NK-92 (cell line): ENCODE data around the gene SULT1A2.
"Not testable (repeated sequence)": the region's sequence is repeated elsewhere in the genome, so short reads cannot be mapped to it uniquely, and the experiment has no call there.

ENCODE experiments used
- DNase-seq: peaks from one replicate; lab custom pipeline; 2025; ENCODE audit not compliant: unreplicated experiment; lab: John Stamatoyannopoulos, UW

Gene SULT1A2

DNA sequence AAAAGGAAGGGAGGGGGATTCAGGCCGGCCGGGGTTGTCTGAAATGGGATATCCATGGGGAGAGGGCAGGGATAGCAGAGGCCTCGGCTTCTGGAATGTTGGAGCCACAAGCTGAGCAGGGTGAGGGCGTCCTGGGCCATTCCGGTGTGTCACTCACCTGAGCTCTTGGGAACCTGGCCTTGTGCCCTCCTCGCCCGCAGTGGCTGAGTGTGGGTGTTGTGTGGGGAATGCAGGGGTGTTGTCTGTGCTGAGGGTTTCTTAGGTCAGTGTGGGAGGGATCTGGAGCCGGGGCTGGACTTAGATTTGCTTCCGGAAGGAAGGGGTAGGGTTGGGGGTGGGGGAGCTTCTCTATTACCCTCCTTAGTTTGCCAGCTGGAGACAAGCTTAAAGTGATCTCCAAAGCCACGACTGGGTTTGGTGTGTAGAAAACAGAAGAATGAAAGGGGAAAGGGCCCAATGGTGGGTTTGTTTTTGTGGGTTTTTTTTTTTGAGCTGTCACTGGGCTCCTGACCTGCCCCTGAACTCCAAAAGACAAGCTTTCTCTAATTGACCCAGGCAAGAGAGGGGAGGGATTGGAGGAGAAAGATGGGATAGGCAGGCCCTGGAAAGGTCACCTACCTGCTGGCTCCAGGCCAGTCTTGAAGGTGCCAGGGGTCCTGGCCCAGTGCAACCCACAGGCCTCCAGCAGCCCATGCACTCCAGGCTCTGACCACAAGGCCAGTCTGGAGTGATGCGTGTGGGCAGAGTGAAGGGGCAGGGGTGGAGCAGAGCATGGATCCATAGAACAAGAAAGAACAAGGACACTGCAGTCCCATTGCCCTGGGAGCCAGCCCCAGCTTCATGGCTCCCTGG, at the start of gene SULT1A2:
Gene SULT1A2 (minus strand): TSS at position 211 of the 852 bp plus-strand sequence. CDS start 1,120 bp downstream, outside the sequence.
- no peak for DNase-seq

DNA sequence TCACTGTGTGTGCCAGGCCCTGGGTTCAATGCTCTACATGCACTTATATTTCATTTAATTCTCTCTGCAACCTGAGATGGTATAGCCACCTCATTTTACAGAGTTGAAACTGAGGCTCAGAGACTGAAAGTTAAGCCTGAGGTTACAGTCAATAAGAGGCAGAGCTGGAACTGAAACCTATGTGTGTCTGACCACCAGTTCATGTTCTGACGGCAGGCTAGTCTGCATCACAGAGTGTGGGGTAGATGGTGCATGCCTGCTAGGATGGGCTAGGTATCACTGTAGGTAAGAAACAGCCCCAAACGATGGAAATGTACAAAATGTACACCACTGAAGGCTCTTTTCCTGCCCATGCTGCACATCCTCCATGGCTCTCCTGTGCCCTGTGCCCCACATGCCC, 43.1 kb upstream of the SULT1A2 start:
- not testable (repeated sequence) for DNase-seq

DNA sequence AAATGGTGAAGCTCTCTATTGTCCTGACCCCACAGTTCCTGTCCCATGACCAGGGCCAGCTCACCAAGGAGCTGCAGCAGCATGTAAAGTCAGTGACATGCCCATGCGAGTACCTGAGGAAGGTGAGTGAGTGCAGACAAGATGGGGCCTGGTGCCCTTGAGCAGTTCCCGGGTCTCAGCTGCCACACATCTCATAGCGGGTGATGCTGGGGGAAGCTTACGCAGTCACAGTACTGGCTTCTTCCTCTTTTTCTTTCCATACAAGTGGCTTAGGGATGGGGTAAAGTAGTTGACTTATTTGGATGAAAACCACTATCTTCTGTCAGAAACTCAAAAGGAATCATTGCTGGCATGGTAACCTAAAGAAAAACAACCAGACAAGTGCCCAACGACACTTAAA, 41.5 kb upstream of the SULT1A2 start:
- not testable (repeated sequence) for DNase-seq

DNA sequence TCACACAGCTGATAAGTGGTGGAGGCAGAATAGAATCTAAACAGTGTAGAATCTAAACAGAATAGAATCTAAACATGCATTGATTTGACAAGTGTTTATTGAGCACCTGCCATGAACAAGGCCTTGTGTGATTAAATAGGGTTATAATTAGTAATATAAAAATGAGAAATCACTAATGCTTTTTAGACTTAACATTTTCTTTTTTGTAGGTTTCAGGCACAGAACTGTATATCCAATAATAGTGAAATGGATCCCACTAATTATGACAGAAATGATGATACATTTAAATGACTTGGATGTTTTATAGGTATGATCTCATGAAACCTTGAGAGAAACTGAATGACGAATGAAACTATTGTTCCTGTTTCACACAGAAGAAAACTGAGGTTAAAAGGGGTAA, 40.9 kb upstream of the SULT1A2 start, which contains the start of gene NPIPB8:
Gene NPIPB8 (plus strand): TSS at position 301 of the 400 bp plus-strand sequence. CDS start 296 bp downstream, outside the sequence.
- not testable (repeated sequence) for DNase-seq

DNA sequence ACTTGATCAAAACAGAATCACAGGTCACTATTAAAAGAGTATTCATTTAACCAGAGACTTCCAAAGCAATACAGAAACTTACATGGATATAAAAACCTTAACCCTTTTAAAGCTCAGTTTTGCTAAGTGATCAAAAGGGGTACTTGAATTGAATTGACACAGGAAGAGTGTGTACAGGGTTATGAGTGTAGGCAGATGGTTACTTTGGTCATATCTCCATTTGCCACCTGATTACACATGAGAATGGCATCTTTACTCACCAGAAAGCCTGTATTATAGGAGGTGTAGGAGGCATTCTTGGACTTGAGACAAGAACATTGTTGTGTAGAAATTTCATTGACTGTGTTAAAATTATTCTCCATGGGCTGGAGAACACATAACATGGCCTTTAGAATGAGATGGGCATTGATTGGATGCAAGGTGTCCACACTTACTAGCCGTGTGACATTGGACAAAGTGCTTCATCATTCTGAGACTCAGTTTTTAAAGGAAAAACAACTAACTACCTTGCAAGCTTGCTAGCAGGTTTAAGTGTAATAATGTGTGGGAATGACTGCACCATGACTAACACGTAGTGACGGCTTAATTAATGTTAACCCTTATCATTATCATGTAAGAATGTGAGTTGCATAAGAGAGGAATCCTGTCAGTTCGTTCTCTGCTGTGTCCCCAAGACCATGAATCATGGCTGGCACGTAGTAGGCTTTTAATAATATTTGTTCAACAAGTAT, 39.4 kb upstream of the SULT1A2 start:
- DNase-seq, result not testable (repeated sequence)

DNA sequence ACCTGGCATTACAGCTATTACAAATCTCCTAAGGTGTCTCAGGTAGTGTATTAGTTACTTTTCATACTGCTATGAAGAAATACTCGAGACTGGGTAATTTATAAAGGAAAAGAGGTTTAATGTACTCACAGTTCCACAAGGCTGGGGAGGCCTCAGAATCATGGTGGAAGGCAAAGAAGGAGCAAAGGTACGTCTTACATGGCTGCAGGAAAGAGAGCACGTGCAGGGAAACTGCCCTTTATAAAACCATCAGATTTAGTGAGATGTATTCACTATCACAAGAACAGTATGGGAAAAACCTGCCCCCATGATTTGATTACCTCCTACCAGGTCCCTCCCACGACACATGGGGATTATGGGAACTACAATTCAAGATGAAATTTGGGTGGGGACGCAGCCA, 34.1 kb upstream of the SULT1A2 start:
- not testable (repeated sequence) for DNase-seq

DNA sequence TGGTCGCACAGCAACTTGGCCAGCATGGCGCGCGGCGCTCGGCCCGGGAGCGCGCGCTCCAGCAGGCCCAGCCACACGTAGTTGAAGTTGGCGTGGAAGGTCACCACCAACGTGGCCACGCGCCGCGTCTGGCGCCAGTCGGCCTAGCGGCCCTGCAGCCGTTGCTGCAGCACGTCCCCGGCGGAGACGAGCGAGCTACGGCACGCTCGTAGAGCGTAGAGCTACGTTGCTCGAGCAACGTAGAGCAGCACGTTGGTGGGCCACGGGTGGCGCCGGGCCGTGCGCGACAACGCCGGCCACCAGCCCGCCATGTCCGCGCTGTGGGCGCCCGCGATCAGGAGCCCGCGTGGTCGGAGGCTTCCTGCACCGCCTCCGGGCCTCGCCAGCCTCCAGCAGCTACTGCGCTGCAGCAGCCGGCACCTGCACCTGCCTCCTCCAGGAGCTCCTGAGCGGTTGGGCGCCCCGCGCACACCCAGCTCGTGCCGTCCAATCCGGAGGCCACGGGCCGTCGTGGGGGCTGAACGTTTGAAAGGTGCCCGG, 26.4 kb upstream of the SULT1A2 start:
- DNase-seq, result no peak

DNA sequence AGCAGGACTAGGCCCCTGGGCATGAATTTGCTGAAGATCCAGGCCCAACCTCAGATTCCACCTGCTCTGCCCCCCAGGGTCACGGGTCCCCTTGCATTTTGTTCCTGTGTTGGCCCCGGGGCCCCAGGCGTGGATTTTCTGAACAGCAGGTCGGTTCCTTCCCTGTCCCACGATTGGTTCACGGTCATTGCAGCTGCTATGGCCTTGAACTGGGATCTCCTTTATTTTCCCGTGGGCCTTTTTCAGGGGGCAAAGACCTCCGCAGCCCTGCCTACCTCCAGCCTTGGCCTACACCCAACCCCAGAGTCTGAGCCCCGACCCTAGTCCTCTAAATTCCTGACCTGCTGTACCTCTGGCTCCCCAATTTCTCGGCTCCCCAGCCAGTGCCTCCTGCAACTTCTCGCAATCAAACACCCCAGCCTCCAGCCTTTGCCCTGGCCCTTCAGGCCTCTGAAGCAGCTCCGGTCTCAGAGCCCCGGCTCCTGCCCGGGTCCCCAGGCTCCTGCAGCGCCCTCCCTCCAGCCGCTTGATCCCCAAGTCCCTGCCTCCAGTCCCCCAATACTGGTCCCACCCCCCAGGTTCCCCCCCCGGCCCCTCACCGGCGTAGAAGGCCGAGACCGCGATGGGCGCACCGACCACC, 25.8 kb upstream of the SULT1A2 start:
- not testable (repeated sequence) for DNase-seq

DNA sequence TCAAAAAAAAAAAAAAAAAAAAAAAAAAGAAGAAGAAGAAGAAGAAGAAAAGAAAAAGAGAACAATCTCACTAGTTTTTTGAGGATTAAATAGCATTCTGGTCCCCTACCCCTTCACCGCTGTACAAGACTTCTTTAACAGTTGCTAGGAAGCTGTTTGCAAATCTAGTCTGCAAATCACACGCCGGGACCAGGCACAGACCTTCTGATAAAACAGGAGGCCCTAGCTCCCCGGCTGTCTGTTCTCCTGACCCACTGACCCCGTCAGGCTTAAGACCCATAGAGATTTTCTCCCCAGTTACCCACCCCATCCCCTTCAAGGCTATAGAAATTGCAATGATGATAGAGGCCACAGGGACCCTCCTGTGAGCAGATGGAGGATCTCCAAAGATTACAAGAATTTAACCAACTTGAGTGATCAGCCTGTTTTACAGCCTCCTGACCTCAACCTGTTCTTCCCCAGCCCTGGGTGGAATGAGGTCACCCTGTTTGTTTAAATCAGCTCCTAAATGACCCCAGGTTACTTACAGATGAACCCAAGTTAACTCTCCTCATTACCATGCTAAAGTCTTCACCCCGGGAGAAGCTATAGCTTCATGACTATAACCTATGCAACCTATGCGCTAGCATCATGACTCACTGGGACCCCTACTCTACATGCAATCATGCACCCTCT, 24.8 kb upstream of the SULT1A2 start:
- DNase-seq, result no peak

DNA sequence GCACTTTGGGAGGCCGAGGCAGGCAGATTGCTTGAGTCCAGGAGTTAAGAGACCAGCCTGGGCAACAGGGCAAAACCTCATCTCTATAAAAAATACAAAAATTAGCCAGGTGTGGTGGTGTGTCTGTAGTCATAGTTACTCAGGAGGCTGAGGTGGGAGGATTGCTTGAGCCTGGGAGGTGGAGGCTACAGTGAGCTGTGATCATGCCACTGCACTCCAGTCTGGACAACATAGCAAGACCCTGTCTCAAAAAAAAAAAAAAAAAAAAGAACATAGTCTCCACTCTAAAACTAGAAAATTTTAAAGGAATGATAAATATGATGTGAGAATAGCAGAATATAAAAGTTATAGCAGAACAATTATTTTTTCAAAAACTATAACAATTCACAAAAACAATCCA, 23.5 kb upstream of the SULT1A2 start:
- not testable (repeated sequence) for DNase-seq

DNA sequence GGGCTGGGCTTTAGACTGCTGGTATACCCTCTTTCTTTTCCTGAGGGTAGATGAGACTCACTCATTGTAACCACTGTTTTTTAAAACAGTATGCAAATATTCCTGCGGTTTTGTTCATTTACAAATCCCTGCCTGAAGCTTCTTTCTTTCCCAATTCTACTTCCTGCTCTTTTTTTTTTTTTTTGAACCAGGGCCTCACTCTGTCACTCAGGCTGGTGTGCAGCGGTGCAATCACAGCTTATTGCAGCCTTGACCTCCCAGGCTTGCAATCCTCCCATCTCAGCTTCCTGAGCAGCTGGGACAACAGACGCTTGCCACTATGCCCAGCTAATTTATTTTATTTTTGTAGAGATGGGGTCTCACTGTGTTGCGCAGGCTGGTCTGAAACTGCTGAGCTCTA, 21.0 kb upstream of the SULT1A2 start:
- no peak for DNase-seq

DNA sequence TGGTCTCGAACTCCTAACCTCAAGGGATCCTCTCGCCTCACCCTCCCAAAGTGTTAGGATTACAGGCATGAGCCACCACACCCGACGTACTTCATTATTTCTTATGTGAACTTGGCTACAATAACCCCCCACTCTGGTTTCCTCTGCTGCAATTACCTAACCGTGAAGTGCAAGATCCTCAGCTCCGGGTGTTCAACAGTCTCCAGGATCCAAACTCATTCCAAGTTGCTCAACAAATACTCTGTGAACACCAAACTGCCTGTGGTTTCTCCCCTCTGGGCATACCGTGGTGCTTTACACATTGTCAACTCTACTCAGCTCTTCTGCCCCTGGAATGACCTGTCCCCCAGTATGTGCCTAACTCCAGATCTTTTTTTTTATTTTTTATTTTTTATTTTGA, 19.8 kb upstream of the SULT1A2 start:
- DNase-seq, result no peak

DNA sequence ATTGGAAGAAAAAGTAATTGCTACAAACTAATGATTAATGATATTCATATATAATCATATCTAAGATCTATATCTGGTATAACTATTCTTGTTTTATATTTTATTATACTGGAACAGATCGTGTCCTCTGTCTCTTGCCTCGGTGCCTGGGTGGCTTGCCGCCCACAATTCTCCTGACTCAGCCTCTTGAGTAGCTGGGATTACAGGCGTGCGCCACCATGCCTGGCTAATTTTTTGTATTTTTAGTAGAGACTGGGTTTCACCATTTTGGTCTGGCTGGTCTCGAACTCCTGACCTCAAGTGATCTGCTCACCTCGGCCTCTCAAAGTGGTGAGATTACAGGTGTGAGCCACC, 19.4 kb upstream of the SULT1A2 start:
- DNase-seq, result not testable (repeated sequence)

DNA sequence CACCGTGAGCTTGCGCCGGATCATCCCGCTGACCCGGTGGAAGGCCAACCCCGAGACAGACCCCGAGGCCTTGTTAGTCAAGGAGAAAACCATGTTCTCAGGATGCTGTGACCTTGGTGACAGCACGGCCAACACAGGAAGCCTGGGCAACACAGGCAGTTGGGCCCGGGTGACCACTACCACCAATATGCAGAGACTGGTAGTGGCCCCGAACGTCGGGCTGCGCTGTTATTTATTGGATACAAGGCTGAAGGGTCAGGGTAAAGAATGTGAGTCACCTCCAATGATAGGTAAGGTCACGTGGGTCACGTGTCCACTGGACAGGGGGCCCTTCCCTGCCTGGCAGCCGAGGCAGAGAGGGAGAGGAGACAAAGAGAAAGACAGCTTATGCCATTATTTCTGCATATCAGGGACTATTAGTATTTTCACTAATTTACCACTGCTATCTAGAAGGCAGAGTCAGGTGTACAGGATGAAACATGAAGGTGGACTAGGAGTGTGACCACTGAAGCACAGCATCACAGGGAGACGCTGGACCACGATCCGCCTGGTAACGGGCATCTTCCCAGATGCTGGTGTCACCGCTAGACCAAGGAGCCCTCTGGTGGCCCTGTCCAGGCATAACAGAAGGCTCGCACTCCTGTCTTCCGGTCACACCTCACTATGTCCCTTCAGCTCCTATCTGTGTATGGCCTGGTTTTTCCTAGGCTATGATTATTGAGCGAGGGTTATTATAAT, 18.8 kb upstream of the SULT1A2 start:
- DNase-seq, result not testable (repeated sequence)

DNA sequence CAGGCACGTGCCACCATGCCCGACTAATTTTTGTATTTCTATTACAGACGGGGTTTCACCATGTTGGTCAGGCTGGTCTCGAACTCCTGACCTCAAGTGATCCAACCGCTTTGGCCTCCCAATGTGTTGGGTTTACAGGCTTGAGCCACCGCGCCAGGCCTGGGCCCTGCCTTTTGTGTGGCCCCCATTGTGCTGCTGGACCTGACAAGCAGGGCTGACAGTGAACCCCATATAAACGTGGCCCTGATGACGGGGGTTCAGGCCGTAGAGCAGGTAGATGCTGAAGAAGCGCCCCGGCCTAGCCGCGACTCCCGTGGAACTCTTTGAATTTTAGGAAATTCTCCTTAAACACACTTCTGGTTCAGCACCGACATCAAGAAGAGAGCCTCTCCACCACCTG, 17.7 kb upstream of the SULT1A2 start:
- DNase-seq, result not testable (repeated sequence)

DNA sequence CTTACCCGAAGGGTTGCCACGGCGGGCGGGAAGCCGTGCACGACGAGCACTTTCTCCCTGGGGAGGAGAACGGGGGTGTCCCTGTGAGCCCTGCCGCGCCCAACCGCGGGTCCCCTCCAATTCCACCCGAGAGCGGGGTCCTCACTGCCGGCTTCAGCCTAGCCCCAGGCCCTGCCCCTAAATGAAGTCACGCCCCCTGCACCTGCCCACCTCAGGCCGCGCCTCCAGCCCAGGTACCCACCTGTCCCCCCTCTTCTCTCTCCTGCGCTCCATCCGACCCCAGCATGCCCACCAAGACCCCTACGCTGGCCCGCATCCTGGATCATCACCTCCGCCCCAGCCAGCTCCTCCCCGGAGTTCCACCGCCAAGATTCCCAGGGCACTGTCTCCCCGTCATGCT, 17.1 kb upstream of the SULT1A2 start:
- not testable (repeated sequence) for DNase-seq

DNA sequence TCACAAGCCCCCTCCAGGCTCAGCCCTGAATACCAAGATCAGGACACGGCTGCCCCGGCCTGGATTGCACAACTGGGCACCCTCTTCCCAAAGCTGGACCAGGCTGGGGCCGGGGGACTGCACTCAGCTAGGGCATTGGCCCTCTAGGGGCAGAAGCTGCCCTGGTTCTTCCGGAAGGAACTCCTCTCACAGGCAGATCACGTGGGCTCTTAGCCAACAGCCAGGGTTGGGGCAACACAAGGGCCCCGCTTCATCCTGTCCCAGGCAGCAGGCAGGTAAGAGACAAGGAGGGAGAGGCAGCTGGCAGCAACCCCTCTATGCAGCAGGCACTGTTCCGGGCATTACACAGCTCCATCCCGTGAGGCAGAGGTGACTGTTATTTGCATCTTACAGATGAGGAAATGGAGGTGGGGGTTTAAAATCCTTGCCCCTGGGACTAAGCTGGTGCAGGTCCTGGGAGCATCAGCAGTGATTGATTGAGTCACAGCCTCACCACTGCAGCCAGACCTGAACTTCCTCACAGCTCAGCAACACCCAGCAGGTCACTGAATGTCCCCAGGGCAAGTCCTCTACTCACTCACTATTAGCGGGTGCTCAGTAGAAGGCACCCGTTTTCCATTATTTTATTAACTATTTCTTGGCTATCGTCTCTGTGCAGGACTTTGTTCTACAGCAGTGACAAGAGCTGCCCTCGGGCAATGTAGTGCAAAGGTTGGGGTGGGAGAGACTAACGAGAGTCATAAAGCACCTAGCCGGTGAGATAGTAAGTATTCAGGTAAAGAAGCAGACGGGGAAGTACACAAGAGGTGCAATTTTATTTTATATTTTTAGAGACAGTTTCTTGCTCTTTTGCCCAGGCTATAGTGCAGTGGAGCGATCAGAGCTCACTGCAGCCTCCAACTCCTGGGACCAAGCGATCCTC, 15.8 kb upstream of the SULT1A2 start:
- not testable (repeated sequence) for DNase-seq

DNA sequence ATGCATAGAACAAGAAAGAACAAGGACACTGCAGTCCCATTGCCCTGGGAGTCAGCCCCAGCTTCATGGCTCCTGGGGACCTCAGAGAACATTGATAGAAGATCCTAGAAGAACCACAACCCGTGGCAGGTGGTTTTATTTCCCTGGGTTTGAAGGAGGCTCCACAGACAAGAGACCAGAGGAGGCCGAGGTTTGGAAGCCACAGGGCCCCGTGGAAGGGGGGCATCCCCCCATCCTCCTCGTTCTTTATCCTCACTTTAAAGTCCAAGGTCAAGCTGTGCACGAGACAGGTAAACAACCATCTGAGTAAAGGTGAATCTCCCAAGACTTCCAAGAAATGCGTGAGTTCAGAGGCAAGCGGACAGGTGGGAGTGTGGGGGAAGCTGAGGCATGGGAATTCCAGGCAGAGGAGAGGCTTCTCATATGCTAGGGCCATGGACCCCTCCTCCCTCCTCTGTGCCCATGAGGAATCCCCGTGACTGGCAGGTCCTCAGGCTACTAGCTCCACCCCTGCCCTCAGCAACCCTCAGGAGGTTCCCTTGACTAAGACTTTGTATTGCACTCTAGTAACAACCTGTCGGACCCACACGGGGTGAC, 13.8 kb upstream of the SULT1A2 start:
- no peak for DNase-seq
